ENCODE measurements around the gene HS6ST3.

Gene HS6ST3

DNA sequence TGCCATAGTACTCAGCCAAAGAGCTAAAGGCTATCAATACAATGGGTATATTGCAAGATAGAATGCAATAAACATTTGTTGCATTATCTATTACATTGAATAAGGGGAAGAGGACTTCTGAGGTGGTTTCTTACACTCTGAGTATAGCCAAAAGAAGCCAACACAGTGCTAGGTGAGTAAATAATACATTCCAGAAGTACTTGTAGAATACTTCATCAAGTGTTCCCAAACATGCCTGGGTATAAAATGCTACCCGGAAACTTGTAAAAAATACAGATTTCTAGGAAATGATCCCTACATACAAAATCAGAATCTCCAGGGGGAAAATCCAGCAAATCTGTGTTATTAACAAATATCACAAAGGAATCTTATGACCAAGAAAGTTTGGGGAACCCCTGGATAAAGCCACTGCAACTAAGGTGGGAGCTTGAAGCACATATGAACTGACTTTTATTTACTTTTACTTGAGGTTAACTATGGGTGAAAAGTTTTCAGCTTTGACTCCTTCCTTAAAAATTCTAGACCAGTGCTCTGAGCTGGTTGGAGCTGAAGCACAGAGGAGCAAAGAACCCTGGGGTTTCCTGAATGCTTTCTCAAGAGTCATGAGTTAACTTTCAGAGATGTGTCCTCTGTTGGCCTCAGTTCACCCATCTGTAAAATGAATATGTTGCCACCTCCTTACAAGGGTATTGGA is 768.4 kb downstream of the HS6ST3 start:
- DNase-seq, result no peak

DNA sequence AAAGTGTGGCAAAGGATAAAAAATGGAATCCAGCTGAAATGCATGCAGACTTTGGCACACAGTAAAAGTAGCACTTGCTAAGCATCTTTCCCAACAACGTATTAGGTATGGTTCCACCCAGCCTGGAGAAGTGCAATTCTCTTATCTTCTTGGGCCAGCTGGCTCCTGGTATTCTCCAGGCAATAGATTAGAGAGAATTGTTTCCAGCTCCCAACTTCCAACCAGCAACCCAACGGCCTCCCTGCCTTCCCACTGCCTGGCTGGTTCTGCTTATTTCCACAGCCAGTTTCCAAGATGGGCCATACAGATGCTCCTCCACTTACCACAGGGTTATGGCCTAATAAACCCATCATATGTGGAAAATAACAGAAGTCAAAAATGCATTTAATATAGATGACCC is 771.0 kb downstream of the HS6ST3 start:
- no peak for DNase-seq

DNA sequence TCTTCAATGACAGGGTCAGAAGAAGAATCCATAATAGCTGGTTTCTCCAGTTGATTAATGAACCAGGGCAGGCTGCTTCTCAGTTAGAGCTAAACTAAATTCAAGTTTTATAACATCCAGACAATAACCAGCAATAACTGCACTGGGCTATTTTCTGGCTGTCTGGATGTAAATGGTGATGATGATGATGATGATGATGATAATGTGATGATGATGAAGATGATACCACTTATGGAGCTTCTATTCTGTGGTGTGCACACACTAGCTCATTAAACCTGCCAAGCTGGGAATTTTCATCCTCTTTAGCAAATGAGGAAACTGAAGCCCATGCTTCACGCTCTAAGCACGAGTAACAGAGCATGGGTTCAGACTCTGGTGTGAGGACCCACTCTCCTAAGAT is 772.2 kb downstream of the HS6ST3 start:
- DNase-seq, result no peak

DNA sequence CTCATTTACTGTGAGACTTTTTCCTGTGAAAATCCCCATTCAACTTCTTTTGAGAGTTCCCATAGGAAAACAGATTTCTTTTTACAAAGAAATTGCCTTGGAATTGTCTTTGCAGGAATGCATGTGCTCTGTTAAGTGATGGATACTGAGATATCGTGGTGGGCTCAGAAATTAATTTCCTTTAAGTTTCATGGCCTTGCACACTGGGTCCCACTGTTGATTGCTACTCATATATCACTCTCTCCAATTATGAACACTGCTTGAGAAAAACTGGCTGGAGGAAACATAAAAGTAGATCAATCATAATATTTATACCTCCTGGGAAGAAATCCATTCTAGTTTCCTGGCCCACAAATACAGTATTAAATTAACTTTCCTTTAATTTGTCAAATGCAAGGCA is 773.1 kb downstream of the HS6ST3 start:
- DNase-seq, result no peak

DNA sequence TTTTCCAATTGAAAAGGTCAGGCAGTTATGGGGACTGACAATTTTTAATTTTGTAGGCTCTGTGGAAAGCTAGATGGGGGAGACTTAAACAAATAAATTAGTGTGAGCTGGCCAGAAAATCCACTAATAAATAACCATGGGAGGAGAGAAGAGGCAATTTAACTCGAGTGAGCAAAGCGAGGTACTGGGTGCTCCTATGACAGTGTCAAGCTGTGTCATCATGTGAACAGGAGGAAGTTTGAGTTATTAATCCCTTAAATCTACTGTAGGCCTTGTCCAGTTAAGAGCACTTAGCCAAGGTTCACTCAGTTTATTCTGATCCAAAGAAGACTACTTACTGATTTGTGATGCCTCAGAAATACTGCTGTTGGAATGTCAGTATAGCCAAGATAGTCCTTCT is 781.6 kb downstream of the HS6ST3 start:
- no peak for DNase-seq

DNA sequence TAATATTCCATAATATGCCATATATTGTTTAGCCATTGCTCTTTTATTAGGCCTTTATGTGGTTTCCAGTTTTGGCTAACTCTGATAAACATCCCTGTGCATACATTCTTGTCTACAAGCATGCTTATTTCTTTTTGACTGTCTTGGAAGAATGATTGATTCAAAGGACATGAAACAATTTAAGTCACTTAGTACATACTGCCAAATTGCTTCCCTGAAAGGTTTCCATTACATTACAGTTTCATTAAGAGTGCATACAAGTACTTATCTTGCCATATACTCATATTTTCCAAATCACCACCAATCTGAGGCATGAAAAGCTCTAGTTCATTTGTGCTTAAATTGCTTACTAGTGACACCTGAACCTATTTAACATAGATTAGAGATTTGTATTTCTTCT is 790.5 kb downstream of the HS6ST3 start:
- DNase-seq, result peak; percentile 34

All from NCI-H1436 (cell line).